HCT116 (cell line): ENCODE data around the gene PITPNM1. TPM values are rescaled to one million over a fixed set of nuclear protein-coding genes. Genes with fewer than 3 reads are reported as not detected.

Experiments
- ATAC-seq: fragments of 200-7000 bp; cut with Tn5 transposase; 2 replicates; pipeline ENCODE4 v1.9.1; 2020; ENCODE audit warnings: mild to moderate bottlenecking, moderate library complexity
- BruUV-seq: library from RNA; stranded (reverse); fragments of 400-500 nt; replicated peaks from 2 replicates; lab custom pipeline; 2021; lab: Mats Ljungman, UMichigan
- CTCF ChIA-PET: fragments of 300-600 bp; sonication (Branson Sonifier 250); formaldehyde crosslinking; loops from one replicate; lab custom pipeline; 2021; ENCODE audit warnings: antibody characterized with exemption; lab: Charles Lee
- POLR2A ChIA-PET: fragments of 300-600, 350-600 bp; sonication (Branson Sonifier 250); formaldehyde crosslinking; loops from one replicate; lab custom pipeline; 2021; ENCODE audit warnings: antibody characterized with exemption; lab: Charles Lee
- RAD21 ChIA-PET, 2 experiments: fragments of 300-600 bp; sonication (Branson Sonifier 250); formaldehyde crosslinking; loops; one replicate each; lab custom pipeline; 2023; ENCODE audit warnings: low total read pairs in 2 of 2; ENCODE audit not compliant: uncharacterized antibody in 2 of 2, unreplicated experiment in 2 of 2, low non-redundant PET in 1 of 2; lab: Charles Lee
- DNase-seq: peaks from one replicate; pipeline ENCODE4 v3.0.0-alpha.2; 2010; ENCODE audit warnings: low read depth, low spot score
- H2AFZ ChIP-seq: fragments of 200-600 bp; shearing (Covaris generic), sonication (generic); 2 replicates; pipeline ENCODE4 v1.6.1; 2017; ENCODE audit warnings: low read depth, mixed run types, mixed read lengths, antibody characterized with exemption, low read length; ENCODE audit not compliant: poor library complexity, severe bottlenecking
- H3K27ac ChIP-seq: 2 replicates; pipeline ENCODE4 v1.5.1; 2012; ENCODE audit warnings: low read depth, low read length
- H3K27me3 ChIP-seq: fragments of 200-600 bp; sonication (generic); 2 replicates; pipeline ENCODE4 v1.6.1; 2016; ENCODE audit warnings: mixed run types, low read length, mixed read lengths; ENCODE audit not compliant: insufficient read depth
- H3K36me3 ChIP-seq, 2 experiments: fragments of 200-500 bp in 1 of 2; fragments of 200-600 bp in 1 of 2; sonication (Bioruptor generic) in 1 of 2; sonication (generic) in 1 of 2; 2 replicates each; pipeline versions ENCODE4 v1.5.1 to v1.6.1; 2014 to 2016; ENCODE audit warnings: low read length in 2 of 2, inconsistent platforms in 1 of 2, mixed read lengths in 1 of 2, mixed run types in 1 of 2; ENCODE audit not compliant: insufficient read depth in 2 of 2, control insufficient read depth in 1 of 2
- H3K4me1 ChIP-seq, 2 experiments: fragments of 200-600 bp in 1 of 2; sonication (generic) in 1 of 2; 2 replicates each; pipeline versions ENCODE4 v1.5.1 to v1.6.1; 2012 to 2017; ENCODE audit warnings: low read length in 2 of 2, inconsistent platforms in 1 of 2, mild to moderate bottlenecking in 1 of 2, mixed read lengths in 1 of 2, mixed run types in 1 of 2, moderate library complexity in 1 of 2; ENCODE audit not compliant: insufficient read depth in 2 of 2, control insufficient read depth in 1 of 2
- H3K4me2 ChIP-seq: fragments of 200-600 bp; sonication (generic); 2 replicates; pipeline ENCODE4 v1.6.1; 2017; ENCODE audit warnings: mixed run types, low read length, mixed read lengths
- H3K4me3 ChIP-seq, 2 experiments: fragments of 200-600 bp in 1 of 2; sonication (generic) in 1 of 2; replicated peaks in 1 of 2; 2 replicates each; pipeline ENCODE4 v1.5.1; 2011 to 2016; ENCODE audit warnings: low read length in 2 of 2, control low read depth in 1 of 2, low read depth in 1 of 2, mild to moderate bottlenecking in 1 of 2, mixed read lengths in 1 of 2, mixed run types in 1 of 2
- H3K79me2 ChIP-seq: fragments of 200-600 bp; sonication (generic); 2 replicates; pipeline ENCODE4 v1.6.1; 2017; ENCODE audit warnings: mild to moderate bottlenecking, mixed run types, low read length, moderate library complexity, mixed read lengths; ENCODE audit not compliant: insufficient read depth
- H3K9ac ChIP-seq: fragments of 200-600 bp; sonication (generic); 2 replicates; pipeline ENCODE4 v1.6.1; 2016; ENCODE audit warnings: low read length, mixed read lengths
- H3K9me2 ChIP-seq: fragments of 200-600 bp; sonication (generic), shearing (Covaris generic); 2 replicates; pipeline ENCODE4 v1.6.1; 2017; ENCODE audit warnings: mixed run types, mild to moderate bottlenecking, moderate library complexity; ENCODE audit not compliant: insufficient read depth
- H3K9me3 ChIP-seq, 2 experiments: fragments of 200-500 bp in 1 of 2; fragments of 200-600 bp in 1 of 2; sonication (Bioruptor generic) in 1 of 2; sonication (generic) in 1 of 2; 2 replicates each; pipeline ENCODE4 v1.6.1; 2014 to 2017; ENCODE audit warnings: low read length in 2 of 2, mixed read lengths in 2 of 2, inconsistent platforms in 1 of 2, low read depth in 1 of 2, mild to moderate bottlenecking in 1 of 2, mixed run types in 1 of 2, moderate library complexity in 1 of 2; ENCODE audit not compliant: control insufficient read depth in 1 of 2, insufficient read depth in 1 of 2
- H4K20me1 ChIP-seq: fragments of 200-600 bp; sonication (generic), shearing (Covaris generic); 2 replicates; pipeline ENCODE4 v1.6.1; 2017; ENCODE audit warnings: mixed run types, mild to moderate bottlenecking, moderate library complexity; ENCODE audit not compliant: insufficient read depth
- CBX3 ChIP-seq: IDR thresholded peaks from 2 replicates; pipeline ENCODE4 v1.6.1; 2012; ENCODE audit warnings: low read depth
- CEBPB ChIP-seq: IDR thresholded peaks from 2 replicates; pipeline ENCODE4 v1.6.1; 2012; ENCODE audit warnings: low read depth
- CTCF ChIP-seq, 3 experiments: fragments of 200-600 bp in 1 of 3; sonication (generic) in 1 of 3; IDR thresholded peaks in 2 of 3; conservative IDR thresholded peaks in 1 of 3; 2 replicates each; pipeline ENCODE4 v1.5.1; 2012 to 2017; ENCODE audit warnings: low read depth in 2 of 3, low read length in 2 of 3, antibody characterized with exemption in 1 of 3, borderline replicate concordance in 1 of 3, control low read depth in 1 of 3, mild to moderate bottlenecking in 1 of 3, mixed read lengths in 1 of 3, mixed run types in 1 of 3, moderate library complexity in 1 of 3; ENCODE audit not compliant: insufficient read depth in 1 of 3
- EGR1 ChIP-seq: IDR thresholded peaks from 2 replicates; pipeline ENCODE4 v1.6.1; 2012; ENCODE audit warnings: low read depth
- ELF1 ChIP-seq: IDR thresholded peaks from 2 replicates; pipeline ENCODE4 v1.6.1; 2012; ENCODE audit warnings: low read depth, borderline replicate concordance
- EZH2phosphoT487 ChIP-seq: fragments of 200-600 bp; IDR thresholded peaks from 2 replicates; pipeline ENCODE4 v1.6.1; 2018; ENCODE audit warnings: antibody characterized with exemption, borderline replicate concordance
- FOSL1 ChIP-seq: IDR thresholded peaks from 2 replicates; pipeline ENCODE4 v1.6.1; 2012; ENCODE audit warnings: low read depth
- JUND ChIP-seq: IDR thresholded peaks from 2 replicates; pipeline ENCODE4 v1.6.1; 2012
- POLR2AphosphoS5 ChIP-seq: IDR thresholded peaks from 2 replicates; pipeline ENCODE4 v1.6.1; 2011; ENCODE audit warnings: mild to moderate bottlenecking, low read depth, low read length, moderate library complexity
- REST ChIP-seq: IDR thresholded peaks from 2 replicates; pipeline ENCODE4 v1.6.1; 2012; ENCODE audit warnings: low read depth
- SP1 ChIP-seq: IDR thresholded peaks from 2 replicates; pipeline ENCODE4 v1.6.1; 2012; ENCODE audit warnings: low read depth
- TCF7L2 ChIP-seq: IDR thresholded peaks from 2 replicates; pipeline ENCODE4 v1.7.0; 2011; ENCODE audit warnings: borderline replicate concordance, inconsistent platforms; ENCODE audit not compliant: insufficient read depth, insufficient read length; ENCODE audit errors: extremely low read depth
- YY1 ChIP-seq: IDR thresholded peaks from 2 replicates; pipeline ENCODE4 v1.6.1; 2011; ENCODE audit warnings: low read length, low read depth, moderate library complexity, mild to moderate bottlenecking; ENCODE audit not compliant: insufficient replicate concordance; ENCODE audit errors: extremely low read depth
- ZFX ChIP-seq: fragments of 450-650 bp; IDR thresholded peaks from 2 replicates; pipeline ENCODE4 v1.6.1; 2017
- ZNF274 ChIP-seq: fragments of 200-500 bp; sonication (Bioruptor generic); IDR thresholded peaks from 2 replicates; pipeline ENCODE4 v1.6.1; 2014; ENCODE audit warnings: mild to moderate bottlenecking, low read depth, low read length, inconsistent platforms
- intact Hi-C: fragments of 100-400 bp; cut with micrococcal nuclease; formaldehyde crosslinking; loops from 2 replicates; pipeline ENCODE4 v1.10.0; 2022
- total RNA-seq: library from RNA; stranded (reverse); gene quantifications from one replicate; pipeline ENCODE4 v1.2.1, GENCODE V29; 2021; ENCODE audit not compliant: unreplicated experiment
- TF ChIP-seq, protein P1 (sequence below): IDR thresholded peaks from 2 replicates; pipeline ENCODE4 v1.6.1; 2012
- TF ChIP-seq, protein P2 (sequence below): IDR thresholded peaks from 2 replicates; pipeline ENCODE4 v1.6.1; 2012

PITPNM1 gene
- total RNA-seq, 1 experiment from 2014 or later: 79.5 TPM

GRCh38 chr11:67495234-67496005, 9.7 kb downstream of the PITPNM1 start:
- no TSS peak for BruUV-seq
- H3K4me2 ChIP-seq: no peak overlapping the region
- no peak for ATAC-seq
- H3K36me3 ChIP-seq: peaks cover 0 to 5% of the 10 kb centered on the region in 2 experiments; a peak in 2 of 4 replicates
- no peaks in the 10 kb centered on the region for H3K9me2 ChIP-seq
- no peak for DNase-seq
- no peak overlapping the region for H2AFZ ChIP-seq
- TF ChIP-seq FOSL1 (no peak), ZFX (no peak), CTCF (IDR thresholded peaks at IDR 0.05 in 2 of 3, conservative IDR thresholded peaks at IDR 0.05 in 1 of 3; ENCODE audit: borderline replicate concordance in 1 of 3, insufficient read depth in 1 of 3, low read depth in 2 of 3, low read length in 2 of 3) (no peak), JUND (no peak), ELF1 (no peak), REST (no peak), ZNF274 (no peak), CEBPB (no peak), CBX3 (no peak), EZH2phosphoT487 (no peak), SP1 (no peak), POLR2AphosphoS5 (no peak), TCF7L2 (no peak), EGR1 (no peak), YY1 (no peak)
- TF ChIP-seq, protein P1, sequence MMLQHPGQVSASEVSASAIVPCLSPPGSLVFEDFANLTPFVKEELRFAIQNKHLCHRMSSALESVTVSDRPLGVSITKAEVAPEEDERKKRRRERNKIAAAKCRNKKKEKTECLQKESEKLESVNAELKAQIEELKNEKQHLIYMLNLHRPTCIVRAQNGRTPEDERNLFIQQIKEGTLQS: no peak
- TF ChIP-seq, protein P2, sequence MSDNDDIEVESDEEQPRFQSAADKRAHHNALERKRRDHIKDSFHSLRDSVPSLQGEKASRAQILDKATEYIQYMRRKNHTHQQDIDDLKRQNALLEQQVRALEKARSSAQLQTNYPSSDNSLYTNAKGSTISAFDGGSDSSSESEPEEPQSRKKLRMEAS: no peak
- H3K4me1 ChIP-seq: no peaks in the 10 kb centered on the region
- no peaks in the 10 kb centered on the region for H3K79me2 ChIP-seq
- POLR2A ChIA-PET: no interaction called here
- no peaks in the 10 kb centered on the region for H3K9me3 ChIP-seq
- no peaks in the 10 kb centered on the region for H3K27me3 ChIP-seq
- H3K27ac ChIP-seq: no peak overlapping the region
- CTCF ChIA-PET: no interaction called here
- no peak overlapping the region for H3K4me3 ChIP-seq
- no peaks in the 10 kb centered on the region for H4K20me1 ChIP-seq
- intact Hi-C loops: no loop called here
- no peak overlapping the region for H3K9ac ChIP-seq
- RAD21 ChIA-PET: no interaction called here
